ENCODE measurements around the gene STX11. TPM values are rescaled to one million over a fixed set of nuclear protein-coding genes. Genes with fewer than 3 reads are reported as not detected.
A peak's percentile ranks its signal among the peaks of the same experiment; 100 is the strongest.

Gene STX11
- total RNA-seq, 1 experiment from 2014 or later: 1.1 TPM

- ChIA-PET CTCF (no interaction called here), POLR2A (interaction anchor here (0.6 kb wide), 1 partner anchor 64 kb away, joined by 3 read pairs; no protein-coding TSS in a partner anchor)
- DNase-seq (ENCODE audit: unreplicated experiment): peak; percentile 79
- no peaks in the 10 kb centered on the region for H3K9me3 Mint-ChIP-seq (ENCODE audit: unreplicated experiment)
- H3K27ac Mint-ChIP-seq (ENCODE audit: low read depth, unreplicated experiment): no peak overlapping the region
- intact Hi-C loops (cut with micrococcal nuclease): no loop called here
- no TSS peak for BruUV-seq (replicated peaks)
- H3K27me3 Mint-ChIP-seq (ENCODE audit: insufficient read depth, unreplicated experiment): no peaks in the 10 kb centered on the region
- no peak overlapping the region for H3K4me3 Mint-ChIP-seq (ENCODE audit: unreplicated experiment)
- peaks cover 22% of the 10 kb centered on the region for H3K4me1 Mint-ChIP-seq (ENCODE audit: insufficient read depth, unreplicated experiment)
- TF ChIP-seq CTCF (IDR thresholded peaks at IDR 0.05; ENCODE audit: unreplicated experiment): no peak
- H3K36me3 Mint-ChIP-seq (ENCODE audit: insufficient read depth, unreplicated experiment): no peaks in the 10 kb centered on the region
Measured at GRCh38 chr6:144158133-144158532, 7.8 kb downstream of the STX11 start.

DNA sequence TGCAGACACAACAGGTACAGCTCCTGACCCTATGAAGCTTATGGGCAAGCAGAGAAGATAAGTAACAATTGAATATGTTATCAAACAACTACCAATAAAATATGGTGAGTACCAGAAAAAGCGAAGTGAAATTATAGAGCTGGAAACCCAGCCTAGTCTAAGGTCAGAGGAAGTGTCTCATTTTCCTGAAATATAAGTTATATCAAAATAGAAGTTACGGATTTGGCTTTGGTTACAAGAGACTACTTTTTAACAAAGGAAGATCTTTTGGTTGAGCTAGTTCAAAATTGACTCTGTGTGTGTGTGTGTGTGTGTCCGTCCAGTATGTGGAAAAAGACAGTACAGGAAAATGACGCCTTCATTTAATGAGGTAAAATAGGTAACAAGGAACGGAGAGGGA, 8.9 kb downstream of the STX11 start:
- Mint-ChIP-seq H3K4me1 (ENCODE audit: insufficient read depth, unreplicated experiment) (peaks cover 22% of the 10 kb centered on the region), H3K36me3 (ENCODE audit: insufficient read depth, unreplicated experiment) (no peaks in the 10 kb centered on the region), H3K27ac (ENCODE audit: low read depth, unreplicated experiment) (no peak overlapping the region), H3K9me3 (ENCODE audit: unreplicated experiment) (no peaks in the 10 kb centered on the region), H3K27me3 (ENCODE audit: insufficient read depth, unreplicated experiment) (no peaks in the 10 kb centered on the region), H3K4me3 (ENCODE audit: unreplicated experiment) (no peak overlapping the region)
- ChIA-PET POLR2A (interaction anchor here (1.2 kb wide), 1 partner anchor 322 kb away, joined by 3 read pairs; no protein-coding TSS in a partner anchor), CTCF (interaction anchor here (0.6 to 0.7 kb wide), 2 partner anchors 24 to 33 kb away, joined by 3 read pairs; no protein-coding TSS in a partner anchor)
- intact Hi-C loops (cut with micrococcal nuclease): no loop called here
- BruUV-seq (replicated peaks): no TSS peak
- DNase-seq (ENCODE audit: unreplicated experiment): no peak
- TF ChIP-seq CTCF (IDR thresholded peaks at IDR 0.05; ENCODE audit: unreplicated experiment): no peak

DNA sequence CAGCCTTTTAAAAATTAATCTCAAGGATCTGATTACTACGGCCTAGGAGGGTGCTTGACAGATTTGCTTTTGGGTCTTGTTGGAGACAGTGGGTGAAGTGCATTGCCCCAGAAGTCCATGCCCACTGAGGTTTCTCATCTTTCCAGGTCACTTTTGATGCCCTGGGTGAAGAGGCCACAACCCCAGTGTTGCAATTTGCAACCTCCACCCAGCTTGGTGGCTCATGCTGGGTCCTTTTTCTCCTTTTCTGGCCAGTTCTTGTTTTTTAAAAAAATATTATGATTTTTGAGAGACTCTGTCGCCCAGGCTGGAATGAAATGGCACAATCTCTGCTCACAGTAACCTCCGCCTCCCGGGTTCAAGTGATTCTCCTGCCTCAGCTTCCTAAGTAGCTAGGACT, 9.4 kb downstream of the STX11 start:
- no peak overlapping the region for H3K27ac Mint-ChIP-seq (ENCODE audit: low read depth, unreplicated experiment)
- DNase-seq (ENCODE audit: unreplicated experiment): no peak
- ChIA-PET CTCF (no interaction called here), POLR2A (interaction anchor here (1.2 kb wide), 1 partner anchor 322 kb away, joined by 3 read pairs; no protein-coding TSS in a partner anchor)
- BruUV-seq (replicated peaks): no TSS peak
- no peak overlapping the region for H3K4me3 Mint-ChIP-seq (ENCODE audit: unreplicated experiment)
- H3K4me1 Mint-ChIP-seq (ENCODE audit: insufficient read depth, unreplicated experiment): peaks cover 22% of the 10 kb centered on the region
- no peaks in the 10 kb centered on the region for H3K27me3 Mint-ChIP-seq (ENCODE audit: insufficient read depth, unreplicated experiment)
- no peaks in the 10 kb centered on the region for H3K36me3 Mint-ChIP-seq (ENCODE audit: insufficient read depth, unreplicated experiment)
- TF ChIP-seq CTCF (IDR thresholded peaks at IDR 0.05; ENCODE audit: unreplicated experiment): no peak
- no peaks in the 10 kb centered on the region for H3K9me3 Mint-ChIP-seq (ENCODE audit: unreplicated experiment)
- intact Hi-C loops (cut with micrococcal nuclease): no loop called here

- no peaks in the 10 kb centered on the region for H3K27me3 Mint-ChIP-seq (ENCODE audit: insufficient read depth, unreplicated experiment)
- no peak overlapping the region for H3K4me3 Mint-ChIP-seq (ENCODE audit: unreplicated experiment)
- no peak for TF ChIP-seq CTCF (IDR thresholded peaks at IDR 0.05; ENCODE audit: unreplicated experiment)
- peaks cover 22% of the 10 kb centered on the region for H3K4me1 Mint-ChIP-seq (ENCODE audit: insufficient read depth, unreplicated experiment)
- intact Hi-C loops (cut with micrococcal nuclease): no loop called here
- H3K27ac Mint-ChIP-seq (ENCODE audit: low read depth, unreplicated experiment): no peak overlapping the region
- CTCF ChIA-PET: no interaction called here
- H3K36me3 Mint-ChIP-seq (ENCODE audit: insufficient read depth, unreplicated experiment): no peaks in the 10 kb centered on the region
- DNase-seq (ENCODE audit: unreplicated experiment): no peak
- POLR2A ChIA-PET: interaction anchor here (1.2 kb wide), 1 partner anchor 321 kb away, joined by 3 read pairs; no protein-coding TSS in a partner anchor
- no peaks in the 10 kb centered on the region for H3K9me3 Mint-ChIP-seq (ENCODE audit: unreplicated experiment)
- BruUV-seq (replicated peaks): no TSS peak
Measured at GRCh38 chr6:144160431-144161005, 10.2 kb downstream of the STX11 start.
